Stimulated activated naive CD8-positive, alpha-beta T cell treated with anti-CD3 and anti-CD28 coated beads, Interleukin-15, Interleukin-2, amounts not matched to agents 100 U/mL and 50 U/mL, for 24 hours (primary cell): ENCODE data around the gene PCDHGA12.

Experiments
- ATAC-seq: fragments of 150-1000 bp; cut with Tn5 transposase; one replicate; pipeline ENCODE4 v1.10.0; 2021
- DNase-seq: peaks from one replicate; pipeline ENCODE4 v3.0.0; 2021

The PCDHGA12 gene

GRCh38 chr5:141439411-141440141 is 9.3 kb downstream of the PCDHGA12 start:
- DNase-seq = no peak

DNA sequence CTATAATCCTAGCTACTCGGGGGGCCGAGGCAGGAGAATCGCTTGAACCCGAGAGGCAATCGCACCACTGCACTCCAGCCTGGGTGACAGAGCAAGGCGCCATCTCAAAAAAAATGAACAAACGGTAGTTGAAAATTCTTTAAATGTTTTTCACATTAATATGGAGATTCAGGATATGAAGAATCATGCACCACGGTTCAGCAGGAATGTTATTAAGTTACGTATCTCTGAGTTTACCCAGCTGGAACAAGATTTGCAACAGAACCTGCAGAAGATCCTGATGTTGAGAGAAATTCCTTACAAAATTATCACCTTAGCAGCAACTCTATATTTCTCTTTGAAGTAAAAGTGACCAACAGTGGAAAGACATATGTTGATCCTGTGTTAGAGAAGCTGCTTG is 10.0 kb downstream of the PCDHGA12 start:
- DNase-seq (no peak), ATAC-seq (no peak)

More at GRCh38 chr5:141439411-141440141, 9.3 kb downstream of the PCDHGA12 start:
- no peak for ATAC-seq

- ATAC-seq (no peak), DNase-seq (no peak)
These were observed 11.4 kb downstream of the PCDHGA12 start for GRCh38 chr5:141441571-141442170.

GRCh38 chr5:141465351-141465750 is 35.0 kb downstream of the PCDHGA12 start:
- no peak for ATAC-seq
- no peak for DNase-seq

DNA sequence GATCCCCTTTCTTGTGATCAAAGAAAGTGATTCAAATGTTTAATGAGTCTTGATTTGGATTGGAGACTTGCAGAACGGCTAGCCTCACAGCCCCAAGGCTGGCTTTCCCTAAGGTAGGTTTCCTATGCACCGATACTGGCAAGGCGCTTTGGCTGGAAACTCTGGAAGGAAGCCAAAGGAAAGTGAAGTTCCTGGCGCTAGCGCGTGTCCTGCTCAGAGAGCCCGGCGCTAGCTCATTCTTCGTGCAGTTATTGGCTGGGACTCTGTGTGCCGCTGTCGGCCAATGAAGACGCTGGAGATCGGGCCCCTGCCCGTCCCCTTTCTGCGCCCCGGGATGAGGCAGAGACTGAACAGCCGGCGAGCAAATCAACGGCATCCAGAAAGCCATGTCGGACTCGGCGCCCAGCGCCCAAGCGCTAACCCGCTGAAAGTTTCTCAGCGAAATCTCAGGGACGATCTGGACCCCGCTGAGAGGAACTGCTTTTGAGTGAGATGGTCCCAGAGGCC is 45.4 kb downstream of the PCDHGA12 start, which contains the start of gene PCDHGC3:
Gene PCDHGC3, plus strand, starts transcription at position 342 of the 507 bp plus-strand sequence. Its CDS starts 151 bp downstream, at position 493.
- DNase-seq (peak; percentile 63), ATAC-seq (peak; percentile 96)

GRCh38 chr5:141476132-141476911 is 46.0 kb downstream of the PCDHGA12 start:
- peak; percentile 15 for ATAC-seq
- DNase-seq = peak; percentile 20

GRCh38 chr5:141477044-141477575 is 46.8 kb downstream of the PCDHGA12 start:
- DNase-seq (no peak), ATAC-seq (no peak)

DNA sequence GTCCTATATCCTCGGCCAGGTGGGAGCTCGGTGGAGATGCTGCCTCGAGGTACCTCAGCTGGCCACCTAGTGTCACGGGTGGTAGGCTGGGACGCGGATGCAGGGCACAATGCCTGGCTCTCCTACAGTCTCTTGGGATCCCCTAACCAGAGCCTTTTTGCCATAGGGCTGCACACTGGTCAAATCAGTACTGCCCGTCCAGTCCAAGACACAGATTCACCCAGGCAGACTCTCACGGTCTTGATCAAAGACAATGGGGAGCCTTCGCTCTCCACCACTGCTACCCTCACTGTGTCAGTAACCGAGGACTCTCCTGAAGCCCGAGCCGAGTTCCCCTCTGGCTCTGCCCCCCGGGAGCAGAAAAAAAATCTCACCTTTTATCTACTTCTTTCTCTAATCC is 47.5 kb downstream of the PCDHGA12 start:
- ATAC-seq (no peak), DNase-seq (no peak)

DNA sequence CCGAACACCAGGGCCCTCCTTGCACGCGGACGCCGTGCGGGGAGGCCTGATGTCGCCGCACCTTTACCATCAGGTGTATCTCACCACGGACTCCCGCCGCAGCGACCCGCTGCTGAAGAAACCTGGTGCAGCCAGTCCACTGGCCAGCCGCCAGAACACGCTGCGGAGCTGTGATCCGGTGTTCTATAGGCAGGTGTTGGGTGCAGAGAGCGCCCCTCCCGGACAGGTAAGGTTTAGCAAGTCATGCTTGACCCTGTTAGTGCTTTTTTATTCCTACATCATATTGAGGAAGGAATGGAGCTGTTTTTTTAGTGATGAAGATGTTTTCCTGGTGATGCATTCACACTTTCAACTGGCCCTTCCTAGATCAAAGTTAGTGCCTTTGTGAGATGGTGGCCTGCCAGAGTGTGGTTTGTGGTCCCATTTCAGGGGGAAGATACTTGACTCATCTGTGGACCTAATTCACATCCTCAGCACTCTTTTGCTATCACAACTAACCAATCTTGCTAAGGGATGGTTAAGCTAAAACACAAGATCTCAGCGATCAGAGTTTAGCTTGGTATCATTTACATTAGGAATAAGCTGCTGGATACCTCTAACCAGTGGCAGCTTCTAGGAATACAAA is 48.1 kb downstream of the PCDHGA12 start:
- ATAC-seq = no peak

GRCh38 chr5:141479776-141480175 is 49.5 kb downstream of the PCDHGA12 start:
- no peak for ATAC-seq
- no peak for DNase-seq

More for the DNA sequence above, 48.1 kb downstream of the PCDHGA12 start:
- DNase-seq = no peak
